Left lobe of liver (tissue), 2 donors: ENCODE measurements around the gene PRDM7. TPM values are rescaled to one million over a fixed set of nuclear protein-coding genes. Genes with fewer than 3 reads are reported as not detected.
"Not testable (repeated sequence)": the region's sequence is repeated elsewhere in the genome, so short reads cannot be mapped to it uniquely, and the experiment has no call there.

Experiments used
- ATAC-seq: fragments of 200-7000 bp; cut with Tn5 transposase; one replicate; pipeline ENCODE4 v1.9.1; 2020; ENCODE audit warnings: mild to moderate bottlenecking, moderate library complexity
- DNase-seq: peaks from one replicate; pipeline ENCODE4 v3.0.0-alpha.2; 2020; ENCODE audit warnings: low spot score
- total RNA-seq: library from RNA; stranded (reverse); gene quantifications from one replicate; pipeline ENCODE4 v1.2.1, GENCODE V29; 2021
- donor health status: DM: no; HTN: no; CAD: no; lungs with moderate emphysema.
- donor health status: DM: no; HTN: yes; CAD: no.

Gene PRDM7
- total RNA-seq: not detected

DNA sequence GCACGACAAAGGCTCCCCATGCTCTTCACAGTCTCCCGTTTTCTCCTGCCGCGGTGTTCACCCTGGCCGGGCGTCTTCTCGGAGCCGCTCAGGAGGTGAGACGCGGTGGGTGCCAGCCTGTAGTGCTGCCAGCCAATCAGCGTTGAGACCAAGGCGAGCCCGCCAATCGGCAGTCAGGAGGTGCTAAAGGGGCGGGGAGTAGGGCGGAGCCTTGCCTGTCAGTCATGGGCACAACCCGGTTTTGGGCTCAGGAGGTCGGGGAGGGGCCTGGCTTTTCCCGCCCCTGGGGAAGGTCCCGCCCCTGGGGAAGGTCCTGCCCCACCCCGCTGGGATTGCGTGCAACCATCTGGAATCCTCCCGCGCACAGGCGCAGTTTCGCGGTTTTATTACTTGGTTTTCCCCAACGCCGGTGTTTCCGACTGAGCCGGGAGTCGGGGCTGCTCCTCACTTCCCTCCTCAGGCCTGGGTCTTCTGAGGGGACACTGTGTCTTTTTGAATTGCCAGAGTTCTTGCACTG is at the start of gene PRDM7:
Gene PRDM7 (minus strand): TSS at position 92 of the 517 bp plus-strand sequence. CDS start 1,421 bp downstream, outside the sequence.
- ATAC-seq (peak; percentile 93), DNase-seq (peak; percentile 99)

DNA sequence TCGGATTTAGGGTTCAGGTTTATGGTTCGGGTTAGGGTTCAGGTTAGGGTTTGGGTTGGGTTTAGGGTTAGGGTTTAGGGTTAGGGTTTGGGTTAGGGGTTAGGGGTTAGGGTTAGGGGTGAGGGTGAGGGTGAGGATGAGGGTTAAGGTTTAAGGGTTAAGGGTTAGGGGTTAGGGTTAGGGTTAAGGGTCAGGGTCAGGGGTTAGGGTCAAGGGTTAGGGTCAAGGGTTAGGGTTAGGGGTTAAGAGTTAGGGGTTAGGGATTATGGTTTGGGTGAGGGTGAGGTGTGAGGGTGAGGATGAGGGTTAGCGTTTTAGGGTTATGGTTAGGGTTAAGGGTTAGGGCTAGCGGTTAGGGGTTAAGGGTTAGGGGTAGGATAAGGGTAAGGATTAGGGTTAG is 44.7 kb upstream of the PRDM7 start:
- DNase-seq, ATAC-seq: not testable (repeated sequence)

DNA sequence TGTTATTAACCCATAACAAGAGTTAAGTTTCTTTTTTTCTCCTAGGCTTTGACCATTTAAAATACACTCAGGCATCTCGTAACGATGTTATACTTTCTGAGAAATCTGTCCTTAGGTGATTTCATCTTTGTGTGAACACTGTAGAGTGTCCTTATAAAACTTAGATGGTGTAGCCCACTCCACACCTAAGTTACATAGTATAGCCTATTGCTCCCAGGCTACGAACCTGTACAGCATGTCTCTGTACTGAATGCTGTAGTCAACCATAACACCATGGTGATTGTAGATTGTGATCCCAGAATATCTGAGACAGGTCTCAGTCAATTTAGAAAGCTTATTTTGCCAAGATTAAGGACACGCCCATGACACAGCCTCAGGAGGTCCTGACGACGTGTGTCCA is 30.5 kb upstream of the PRDM7 start:
- DNase-seq, ATAC-seq: not testable (repeated sequence)

- peak; percentile 29 for ATAC-seq
Measured at GRCh38 chr16:90107060-90107459, 29.9 kb upstream of the PRDM7 start.

GRCh38 chr16:90106271-90106670 is 29.1 kb upstream of the PRDM7 start:
- not testable (repeated sequence) for DNase-seq
- ATAC-seq: peak; percentile 32

More at GRCh38 chr16:90107060-90107459, 29.9 kb upstream of the PRDM7 start:
- not testable (repeated sequence) for DNase-seq

- not testable (repeated sequence) for DNase-seq, ATAC-seq
Measured at GRCh38 chr16:90104725-90105124, 27.6 kb upstream of the PRDM7 start.

DNA sequence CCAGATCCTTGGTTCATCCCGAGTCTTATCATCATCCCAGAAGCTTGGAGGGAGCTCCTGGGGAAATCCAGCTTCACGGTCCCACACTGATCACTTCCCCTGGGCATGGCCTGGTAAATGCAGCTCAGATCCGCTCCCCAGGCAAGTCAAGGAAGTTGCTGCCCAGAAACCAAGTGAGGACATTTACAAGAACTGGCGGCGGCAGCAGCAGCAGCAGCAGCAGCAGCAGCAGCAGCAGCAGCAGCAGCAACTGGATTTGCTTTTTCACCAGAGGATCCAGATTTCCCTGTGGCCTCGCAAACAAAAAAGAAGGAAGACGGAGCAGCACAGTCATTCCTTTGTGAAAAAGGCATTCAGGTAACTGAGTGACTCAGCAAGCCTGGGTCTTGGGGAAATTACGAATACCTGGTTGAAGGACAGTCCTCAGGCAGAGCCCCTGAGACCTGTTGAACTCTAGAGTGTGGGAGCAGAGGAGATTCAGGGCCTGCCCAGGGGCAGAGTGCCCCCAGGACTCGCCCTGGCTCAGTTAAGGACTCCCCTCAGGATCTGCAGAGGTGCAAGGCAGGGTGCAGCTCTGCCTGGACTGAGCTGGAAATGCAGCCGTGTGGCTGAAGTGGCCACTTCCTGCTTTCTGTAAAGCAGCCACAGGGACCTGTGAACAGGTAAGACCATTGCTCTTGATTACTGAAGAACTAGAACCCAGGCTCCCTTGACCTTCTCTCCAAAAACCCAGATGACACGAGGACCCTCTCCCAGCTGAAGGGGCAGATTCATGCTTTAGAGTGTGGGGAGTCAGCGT is 25.2 kb upstream of the PRDM7 start:
- DNase-seq, ATAC-seq: not testable (repeated sequence)

DNA sequence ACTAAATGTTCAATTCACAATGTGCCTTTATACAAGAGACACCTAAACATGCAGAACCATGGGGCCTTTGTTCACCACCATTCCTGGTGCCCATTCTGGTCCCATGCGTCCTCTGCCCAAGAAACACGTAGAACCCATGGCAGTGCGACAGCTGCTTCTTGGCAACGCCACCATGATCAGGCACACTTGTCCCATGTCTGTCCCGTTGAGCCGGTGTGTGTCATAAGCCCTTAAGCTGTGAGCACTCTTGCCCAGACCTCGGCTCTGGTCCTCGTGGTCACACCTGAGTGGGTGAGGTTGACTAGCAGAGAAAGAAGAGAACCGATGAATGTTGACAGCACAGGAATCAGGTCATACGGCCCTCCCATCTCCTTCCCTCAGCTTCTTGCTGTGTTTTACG is 24.2 kb upstream of the PRDM7 start:
- DNase-seq: peak; percentile 50
- not testable (repeated sequence) for ATAC-seq

GRCh38 chr16:90100790-90101189 is 23.7 kb upstream of the PRDM7 start:
- peak; percentile 40 for ATAC-seq
- not testable (repeated sequence) for DNase-seq

GRCh38 chr16:90100229-90100628 is 23.1 kb upstream of the PRDM7 start:
- not testable (repeated sequence) for ATAC-seq, DNase-seq

DNA sequence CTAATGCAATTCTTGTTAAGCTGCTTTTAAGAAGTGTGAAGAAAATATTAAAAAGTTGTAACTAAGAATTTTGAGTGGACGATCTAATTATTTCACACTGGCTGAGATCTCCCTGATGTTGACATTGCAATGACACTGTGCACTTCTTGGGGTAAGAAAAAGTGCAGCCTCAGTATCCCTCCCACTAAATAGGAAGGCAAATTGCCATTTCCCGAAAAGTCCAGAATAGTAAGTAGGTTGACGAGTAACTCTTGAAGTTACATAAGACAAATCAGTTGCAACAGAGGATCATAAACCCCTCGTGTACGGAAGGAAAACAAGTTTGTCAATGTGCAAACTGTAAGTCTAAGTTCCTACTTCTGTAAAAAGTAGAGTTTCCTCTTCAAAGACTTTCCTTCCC is 21.8 kb upstream of the PRDM7 start:
- peak; percentile 42 for ATAC-seq
- not testable (repeated sequence) for DNase-seq

DNA sequence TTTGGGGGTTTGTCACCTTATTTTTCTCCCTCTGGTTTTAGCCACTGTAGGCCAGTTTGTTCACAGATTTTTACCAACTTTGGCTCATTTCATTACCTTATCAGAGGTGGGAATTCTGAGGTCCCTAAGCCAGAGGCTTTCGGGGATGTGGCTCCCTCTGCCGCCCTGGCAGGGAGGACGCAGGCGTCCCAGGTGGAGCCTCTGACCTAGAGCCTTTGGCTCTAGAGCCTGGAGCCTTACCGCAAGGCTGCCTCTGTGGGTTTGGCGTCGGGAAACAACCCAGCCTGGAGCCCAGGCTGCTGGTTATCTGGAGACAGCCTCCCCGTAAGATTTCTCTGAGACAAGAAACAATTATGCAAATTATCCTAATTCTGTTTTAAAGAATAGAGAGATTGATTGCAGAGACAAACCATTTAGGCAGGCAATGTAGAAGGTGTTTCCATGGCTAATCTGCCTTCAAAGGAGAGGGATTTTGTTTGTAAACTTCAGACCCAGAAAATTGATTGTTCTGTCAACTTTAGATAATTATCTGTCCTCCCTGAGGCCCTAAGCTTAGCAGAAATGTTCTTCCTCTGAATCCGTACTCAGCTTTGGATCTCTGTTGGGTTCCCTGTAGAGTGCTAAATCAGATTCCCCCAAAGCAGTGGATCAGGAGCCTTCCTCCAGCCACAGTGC is 20.0 kb upstream of the PRDM7 start:
- DNase-seq: not testable (repeated sequence)
- ATAC-seq: peak; percentile 43

- not testable (repeated sequence) for ATAC-seq, DNase-seq
Measured at GRCh38 chr16:90094791-90095190, 17.7 kb upstream of the PRDM7 start.

DNA sequence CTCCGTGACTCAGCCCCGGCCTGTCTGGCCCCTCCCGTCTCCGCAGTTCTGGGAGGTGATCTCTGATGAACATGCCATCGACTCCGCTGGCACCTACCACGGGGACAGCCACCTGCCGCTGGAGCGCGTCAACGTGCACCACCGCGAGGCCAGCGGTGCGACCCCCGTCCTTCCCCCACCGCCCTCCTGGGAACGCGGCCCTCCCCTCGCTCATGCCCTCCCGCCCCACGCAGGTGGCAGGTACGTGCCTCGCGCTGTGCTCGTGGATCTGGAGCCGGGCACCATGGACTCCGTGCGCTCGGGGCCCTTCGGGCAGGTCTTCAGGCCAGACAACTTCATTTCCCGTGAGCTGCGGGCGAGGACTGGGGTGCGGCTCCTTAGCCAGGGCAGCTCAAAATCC is 17.2 kb upstream of the PRDM7 start:
- not testable (repeated sequence) for DNase-seq, ATAC-seq

GRCh38 chr16:90093799-90094198 is 16.7 kb upstream of the PRDM7 start:
- DNase-seq, ATAC-seq: not testable (repeated sequence)

- not testable (repeated sequence) for ATAC-seq, DNase-seq
Measured at GRCh38 chr16:90092781-90093180, 15.7 kb upstream of the PRDM7 start.

DNA sequence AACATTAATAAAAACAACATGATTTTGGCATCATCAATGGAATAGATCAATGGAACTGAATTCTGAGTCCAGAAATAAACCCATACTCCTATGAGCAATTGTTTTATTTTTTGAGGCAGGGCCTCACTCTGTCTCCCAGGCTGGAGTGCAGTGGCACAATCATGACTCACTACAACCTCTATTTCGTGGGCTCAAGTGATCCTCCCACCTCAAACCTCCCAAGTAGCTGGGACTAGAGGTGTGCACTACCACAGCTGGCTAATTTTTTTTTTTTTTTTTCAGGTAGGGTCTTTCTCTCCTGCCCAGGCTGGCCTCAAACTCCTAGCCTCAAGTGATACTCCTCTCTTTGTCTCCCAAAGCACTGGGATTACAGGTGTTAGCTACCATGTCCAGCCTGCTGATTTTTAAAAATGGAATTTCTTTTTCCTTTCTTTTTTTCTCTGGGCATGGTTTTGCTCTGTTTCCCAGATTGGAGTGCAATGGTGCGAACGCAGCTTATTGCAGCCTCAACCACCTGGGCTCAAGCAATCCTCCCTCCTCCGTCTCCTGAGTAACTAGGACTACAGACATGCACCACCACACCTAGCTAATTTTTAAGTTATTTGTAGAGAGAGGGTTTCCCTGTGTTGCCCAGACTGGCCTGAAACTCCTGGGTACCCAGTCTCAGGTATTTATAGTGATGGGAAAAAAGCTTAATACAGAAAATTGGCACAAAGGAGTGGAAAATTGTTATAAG is 7.3 kb upstream of the PRDM7 start:
- ATAC-seq: no peak
- no peak for DNase-seq

- ATAC-seq (no peak), DNase-seq (no peak)
Measured at GRCh38 chr16:90083139-90083538, 6.0 kb upstream of the PRDM7 start.

GRCh38 chr16:90081606-90081970 is 4.5 kb upstream of the PRDM7 start:
- ATAC-seq (no peak), DNase-seq (no peak)

GRCh38 chr16:90078579-90078895 is 1.4 kb upstream of the PRDM7 start:
- no peak for ATAC-seq
- peak; percentile 44 for DNase-seq
